CD4-positive, CD25-positive, alpha-beta regulatory T cell (primary cell): ENCODE data around the gene NOTUM. TPM values are rescaled to one million over a fixed set of nuclear protein-coding genes. Genes with fewer than 3 reads are reported as not detected.
A peak's percentile ranks its signal among the peaks of the same experiment; 100 is the strongest.

Experiments
- ATAC-seq, 2 donors: fragments of 150-1000 bp; cut with Tn5 transposase; one replicate each; pipeline ENCODE4 v1.10.0; 2021; ENCODE audit warnings: low read depth in 2 of 2, moderate number of reproducible peaks in 2 of 2, moderate library complexity in 1 of 2
- DNase-seq, 3 donors: peaks; one replicate each; pipeline versions ENCODE4 v3.0.0 to v3.0.0-alpha.2; 2012 to 2022; ENCODE audit warnings: mixed read lengths in 1 of 3
- H3K27ac ChIP-seq: one replicate; pipeline ENCODE4 v1.7.0; 2013; ENCODE audit warnings: mild to moderate bottlenecking, low read length; ENCODE audit not compliant: insufficient read depth, poor library complexity, severe bottlenecking
- H3K27me3 ChIP-seq: one replicate; pipeline ENCODE4 v1.7.0; 2013; ENCODE audit warnings: low read length; ENCODE audit not compliant: control insufficient read depth, insufficient read depth
- H3K36me3 ChIP-seq: one replicate; pipeline ENCODE4 v1.7.0; 2013; ENCODE audit warnings: mild to moderate bottlenecking, low read length, moderate library complexity; ENCODE audit not compliant: control insufficient read depth, insufficient read depth
- H3K4me1 ChIP-seq: 2 replicates; pipeline ENCODE4 v1.7.0; 2013; ENCODE audit warnings: mild to moderate bottlenecking, low read length; ENCODE audit not compliant: insufficient read depth, control insufficient read depth, poor library complexity, severe bottlenecking
- H3K4me3 ChIP-seq: one replicate; pipeline ENCODE4 v1.7.0; 2013; ENCODE audit warnings: low read depth, mild to moderate bottlenecking, low read length, moderate library complexity
- H3K9me3 ChIP-seq, 2 experiments: 1 replicate in 1 of 2; 2 replicates in 1 of 2; pipeline ENCODE4 v1.7.0; 2013; ENCODE audit warnings: low read length in 2 of 2, mild to moderate bottlenecking in 1 of 2, moderate library complexity in 1 of 2; ENCODE audit not compliant: control insufficient read depth in 2 of 2
- H3K27ac Mint-ChIP-seq, 3 donors: one replicate each; pipeline ENCODE4 v1.8.0; 2020 to 2022; ENCODE audit warnings: mild to moderate bottlenecking in 3 of 3, mixed read lengths in 3 of 3, moderate library complexity in 2 of 3
- H3K27me3 Mint-ChIP-seq: one replicate; pipeline ENCODE4 v1.8.0; 2022; ENCODE audit warnings: mild to moderate bottlenecking, mixed read lengths
- H3K36me3 Mint-ChIP-seq: one replicate; pipeline ENCODE4 v1.8.0; 2020; ENCODE audit warnings: mixed read lengths
- H3K4me1 Mint-ChIP-seq, 4 donors: one replicate each; pipeline ENCODE4 v1.8.0; 2020 to 2022; ENCODE audit warnings: mixed read lengths in 4 of 4, mild to moderate bottlenecking in 1 of 4
- H3K4me3 Mint-ChIP-seq, 4 donors: one replicate each; pipeline ENCODE4 v1.8.0; 2020 to 2022; ENCODE audit warnings: mild to moderate bottlenecking in 4 of 4, mixed read lengths in 4 of 4, moderate library complexity in 3 of 4
- H3K9me3 Mint-ChIP-seq, 7 donors: one replicate each; pipeline ENCODE4 v1.8.0; 2020 to 2022; ENCODE audit warnings: mixed read lengths in 7 of 7, mild to moderate bottlenecking in 3 of 7, moderate library complexity in 2 of 7
- polyA plus RNA-seq, 4 donors: library from polyadenylated mRNA; unstranded; fragments of 300-500 nt; fragmentation: Illumina TruSeq; gene quantifications; one replicate each; pipeline ENCODE4 v1.2.3, GENCODE V29; 2021
- total RNA-seq: library from RNA; stranded (reverse); gene quantifications from one replicate; pipeline ENCODE4 v1.2.3, GENCODE V29; 2022

Gene NOTUM
- total and polyA plus RNA-seq, 5 donors from 2014 or later = 0.09 to 0.17 TPM; not detected in 3

DNA sequence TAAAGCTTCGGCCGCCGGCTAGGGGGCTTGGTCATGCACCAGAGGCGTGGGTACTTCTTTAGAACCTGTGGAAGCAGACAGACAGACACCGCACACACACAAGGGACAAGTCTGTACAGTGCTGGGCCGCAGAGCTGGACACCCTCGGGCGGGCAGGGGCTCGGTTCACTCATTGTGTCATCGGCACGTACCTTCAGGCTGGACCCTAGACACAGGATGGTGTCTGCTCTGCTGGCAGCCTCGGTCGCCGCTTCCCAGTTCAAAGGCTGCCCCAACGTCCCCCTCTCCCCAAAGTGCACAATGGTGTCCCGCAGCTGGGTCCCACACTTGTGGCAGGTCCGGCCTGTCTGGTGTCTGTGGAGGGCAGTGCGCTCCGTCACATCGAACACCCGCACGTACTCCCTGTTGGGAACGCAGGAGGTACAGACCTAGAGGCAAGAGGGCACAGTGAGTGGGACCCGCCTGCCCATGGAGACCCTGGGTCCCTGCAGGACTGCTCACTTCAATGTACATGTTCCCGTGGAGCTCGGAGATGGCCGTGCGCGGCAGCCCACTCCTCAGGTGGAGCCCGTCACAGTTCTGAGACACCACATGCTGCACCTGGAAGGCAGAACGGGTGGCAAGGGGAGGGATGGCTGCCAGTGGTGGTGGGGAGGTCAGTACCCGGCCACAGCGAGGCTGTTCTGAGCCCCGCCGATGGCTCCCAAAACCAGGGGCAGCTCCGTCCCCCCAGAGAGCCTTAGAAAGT, 46.7 kb downstream of the NOTUM start:
- Histone ChIP-seq H3K4me3 (no peak overlapping the region), H3K4me1 (peaks cover 40% of the 10 kb centered on the region), H3K27ac (no peak overlapping the region), H3K9me3 (no peaks in the 10 kb centered on the region), H3K27me3 (no peaks in the 10 kb centered on the region), H3K36me3 (peaks cover 36% of the 10 kb centered on the region)
- Mint-ChIP-seq H3K36me3 (peaks cover 9% of the 10 kb centered on the region), H3K4me1 (peaks cover 0 to 44% (median 15%) of the 10 kb centered on the region in 4 donors), H3K4me3 (peak overlapping the region in 1 of 4 donors; percentile 94), H3K27me3 (no peaks in the 10 kb centered on the region), H3K9me3 (no peaks in the 10 kb centered on the region), H3K27ac (no peak overlapping the region)
- no peak for DNase-seq
- no peak for ATAC-seq

GRCh38 chr17:81913394-81914102, 47.4 kb downstream of the NOTUM start:
- Histone ChIP-seq H3K27me3 (no peaks in the 10 kb centered on the region), H3K4me1 (peaks cover 40% of the 10 kb centered on the region), H3K36me3 (peaks cover 36% of the 10 kb centered on the region), H3K27ac (no peak overlapping the region), H3K4me3 (no peak overlapping the region), H3K9me3 (no peaks in the 10 kb centered on the region)
- H3K36me3 Mint-ChIP-seq = peaks cover 9% of the 10 kb centered on the region
- no peaks in the 10 kb centered on the region for H3K9me3 Mint-ChIP-seq
- no peak overlapping the region for H3K27ac Mint-ChIP-seq
- no peaks in the 10 kb centered on the region for H3K27me3 Mint-ChIP-seq
- peak overlapping the region in 3 of 4 donors; percentile 59 to 94 (median 65) for H3K4me3 Mint-ChIP-seq
- DNase-seq (no peak), ATAC-seq (no peak)
- peaks cover 0 to 38% (median 15%) of the 10 kb centered on the region in 4 donors for H3K4me1 Mint-ChIP-seq

- no peak for DNase-seq
Observed at GRCh38 chr17:81912441-81913309, 48.3 kb downstream of the NOTUM start.

DNA sequence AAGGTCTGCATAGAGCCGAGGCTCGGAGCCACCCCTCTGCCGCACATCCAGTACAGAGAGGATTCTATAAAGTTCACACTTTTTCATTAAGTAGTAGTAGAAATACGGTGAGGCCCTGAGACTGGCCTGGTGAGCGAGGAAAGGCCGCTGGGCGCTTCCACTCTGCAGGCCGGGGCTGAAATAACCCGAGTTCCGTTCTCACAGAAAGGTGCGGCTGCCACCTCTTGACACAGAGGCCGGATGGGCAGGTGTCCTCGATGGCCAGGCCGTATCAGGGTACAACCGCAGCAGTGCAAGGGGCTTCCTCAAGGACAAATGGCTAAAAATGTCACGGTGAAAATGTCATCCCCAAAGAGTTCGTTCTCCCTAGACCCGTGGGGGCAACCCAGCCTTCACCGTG, 49.0 kb downstream of the NOTUM start:
- no peak for ATAC-seq
- Histone ChIP-seq H3K4me3 (no peak overlapping the region), H3K36me3 (peaks cover 36% of the 10 kb centered on the region), H3K9me3 (no peaks in the 10 kb centered on the region), H3K27me3 (no peaks in the 10 kb centered on the region), H3K4me1 (peaks cover 29% of the 10 kb centered on the region), H3K27ac (peak overlapping the region; percentile 63)
- peaks cover 9% of the 10 kb centered on the region for H3K36me3 Mint-ChIP-seq
- H3K9me3 Mint-ChIP-seq = no peaks in the 10 kb centered on the region
- peaks cover 0 to 27% (median 9%) of the 10 kb centered on the region in 4 donors for H3K4me1 Mint-ChIP-seq
- no peak overlapping the region for H3K27ac Mint-ChIP-seq
- DNase-seq = no peak
- no peaks in the 10 kb centered on the region for H3K27me3 Mint-ChIP-seq
- H3K4me3 Mint-ChIP-seq = peak overlapping the region; percentile 71 to 87 (median 80)

More at GRCh38 chr17:81912441-81913309, 48.3 kb downstream of the NOTUM start:
- Mint-ChIP-seq H3K36me3 (peaks cover 9% of the 10 kb centered on the region), H3K9me3 (no peaks in the 10 kb centered on the region), H3K27ac (no peak overlapping the region), H3K27me3 (no peaks in the 10 kb centered on the region), H3K4me3 (peak overlapping the region; percentile 59 to 83 (median 72)), H3K4me1 (peaks cover 0 to 31% (median 12%) of the 10 kb centered on the region in 4 donors)
- H3K4me1 ChIP-seq = peaks cover 35% of the 10 kb centered on the region
- peak overlapping the region; percentile 63 for H3K27ac ChIP-seq
- H3K4me3 ChIP-seq = no peak overlapping the region
- no peaks in the 10 kb centered on the region for H3K27me3 ChIP-seq
- ATAC-seq = no peak
- no peaks in the 10 kb centered on the region for H3K9me3 ChIP-seq
- H3K36me3 ChIP-seq = peaks cover 36% of the 10 kb centered on the region

DNA sequence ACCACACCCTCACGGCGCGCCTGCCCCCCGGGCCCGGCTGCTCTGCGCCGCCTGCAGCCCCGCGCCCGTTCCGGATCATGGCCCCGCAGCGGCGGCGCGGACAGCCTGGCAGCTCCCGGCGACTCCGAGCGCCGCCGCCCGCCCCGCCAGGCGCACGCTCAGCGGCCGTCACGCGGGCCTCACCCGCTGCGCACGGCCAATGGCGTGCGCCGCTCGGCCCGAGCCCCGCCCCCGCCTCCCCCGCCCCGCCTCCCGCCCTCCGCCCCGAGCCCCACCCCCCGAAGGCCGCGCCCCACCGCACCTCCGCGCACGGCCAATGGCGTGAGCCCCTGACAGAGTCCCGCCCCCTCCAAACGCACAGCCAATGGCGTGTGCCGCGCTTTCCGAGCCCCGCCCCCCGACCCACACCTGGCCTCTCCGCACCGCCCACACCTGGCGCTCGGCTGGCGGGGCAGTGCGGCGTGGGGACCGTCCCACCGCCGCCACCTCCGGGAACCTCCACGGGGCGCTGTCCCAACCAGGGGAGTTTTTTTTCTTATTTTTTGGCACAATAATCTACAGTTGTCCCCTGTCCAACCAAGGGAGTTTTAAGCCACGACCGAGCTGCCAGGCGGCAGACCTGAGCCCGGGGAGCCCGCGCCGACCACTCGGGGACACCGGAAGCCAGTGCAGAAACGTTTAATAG, 49.6 kb downstream of the NOTUM start, which contains the start of gene PCYT2:
TSS of gene PCYT2 (minus strand) at position 123 of the 685 bp plus-strand sequence. CDS start at position 79, 44 bp downstream.
- Mint-ChIP-seq H3K27ac (peak within 1 kb of the TSS in 1 of 3 donors; percentile 78), H3K36me3 (peaks cover 9% of the 10 kb centered on the region), H3K9me3 (no peaks in the 10 kb centered on the region), H3K4me1 (peaks cover 0 to 21% (median 5%) of the 10 kb centered on the region in 4 donors), H3K27me3 (no peaks in the 10 kb centered on the region), H3K4me3 (peak within 1 kb of the TSS; percentile 82 to 88 (median 87))
- H3K4me3 ChIP-seq = peak within 1 kb of the TSS; percentile 65
- H3K27ac ChIP-seq = peak within 1 kb of the TSS; percentile 63
- no peaks in the 10 kb centered on the region for H3K27me3 ChIP-seq
- peak; percentile 91 to 94 (median 93) for DNase-seq
- H3K9me3 ChIP-seq = no peaks in the 10 kb centered on the region
- H3K4me1 ChIP-seq = peaks cover 24% of the 10 kb centered on the region
- peaks cover 36% of the 10 kb centered on the region for H3K36me3 ChIP-seq
- ATAC-seq = peak; percentile 92 to 94

DNA sequence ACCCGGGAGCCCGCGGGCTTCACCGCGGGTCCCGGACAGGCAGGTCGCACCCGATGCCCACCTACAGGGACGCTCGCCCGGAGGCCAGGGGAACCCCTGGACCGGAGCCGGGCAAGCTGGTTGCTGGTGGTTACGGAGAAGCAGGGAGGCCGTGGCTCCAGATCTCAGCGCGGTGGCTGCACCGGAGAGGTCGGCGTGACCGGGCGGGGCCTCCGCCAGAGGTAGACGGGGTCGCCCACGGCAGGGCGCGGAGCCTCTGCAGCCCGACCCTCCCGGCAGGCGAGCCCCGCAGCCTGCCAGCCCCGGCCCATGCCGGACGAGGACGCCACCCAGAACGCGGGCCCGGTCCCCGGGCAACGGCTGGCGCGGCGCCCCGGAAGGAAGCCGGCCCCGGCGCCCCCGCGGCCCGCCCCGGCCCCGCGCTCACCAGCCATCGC, 50.1 kb downstream of the NOTUM start:
- Mint-ChIP-seq H3K27ac (no peak overlapping the region), H3K4me3 (peak overlapping the region; percentile 75 to 88 (median 86)), H3K36me3 (peaks cover 9% of the 10 kb centered on the region), H3K4me1 (peaks cover 0 to 17% (median 4%) of the 10 kb centered on the region in 4 donors), H3K9me3 (no peaks in the 10 kb centered on the region), H3K27me3 (no peaks in the 10 kb centered on the region)
- ATAC-seq (peak in 1 of 2 donors; percentile 24), DNase-seq (no peak)
- Histone ChIP-seq H3K27ac (no peak overlapping the region), H3K4me3 (peak overlapping the region; percentile 65), H3K36me3 (peaks cover 34% of the 10 kb centered on the region), H3K4me1 (peaks cover 20% of the 10 kb centered on the region), H3K27me3 (no peaks in the 10 kb centered on the region), H3K9me3 (no peaks in the 10 kb centered on the region)
